D721Med (cell line): ENCODE data around the gene PSMC1.
"Not testable (repeated sequence)": the region's sequence is repeated elsewhere in the genome, so short reads cannot be mapped to it uniquely, and the experiment has no call there.

ENCODE experiments used
- DNase-seq: peaks from one replicate; pipeline ENCODE4 v3.0.0; 2011; ENCODE audit warnings: low spot score; ENCODE audit not compliant: insufficient read length
- FAIRE-seq: peaks from 2 replicates; lab custom pipeline; 2011; peaks lifted over from hg19 to GRCh38; lab: Jason Lieb, UNC
- TF ChIP-seq, protein P1 (sequence below): IDR thresholded peaks from 2 replicates; pipeline ENCODE4 v1.5.1; 2012; ENCODE audit warnings: mild to moderate bottlenecking, control low read depth; ENCODE audit not compliant: insufficient read depth; ENCODE audit errors: missing control alignments

PSMC1 gene

DNA sequence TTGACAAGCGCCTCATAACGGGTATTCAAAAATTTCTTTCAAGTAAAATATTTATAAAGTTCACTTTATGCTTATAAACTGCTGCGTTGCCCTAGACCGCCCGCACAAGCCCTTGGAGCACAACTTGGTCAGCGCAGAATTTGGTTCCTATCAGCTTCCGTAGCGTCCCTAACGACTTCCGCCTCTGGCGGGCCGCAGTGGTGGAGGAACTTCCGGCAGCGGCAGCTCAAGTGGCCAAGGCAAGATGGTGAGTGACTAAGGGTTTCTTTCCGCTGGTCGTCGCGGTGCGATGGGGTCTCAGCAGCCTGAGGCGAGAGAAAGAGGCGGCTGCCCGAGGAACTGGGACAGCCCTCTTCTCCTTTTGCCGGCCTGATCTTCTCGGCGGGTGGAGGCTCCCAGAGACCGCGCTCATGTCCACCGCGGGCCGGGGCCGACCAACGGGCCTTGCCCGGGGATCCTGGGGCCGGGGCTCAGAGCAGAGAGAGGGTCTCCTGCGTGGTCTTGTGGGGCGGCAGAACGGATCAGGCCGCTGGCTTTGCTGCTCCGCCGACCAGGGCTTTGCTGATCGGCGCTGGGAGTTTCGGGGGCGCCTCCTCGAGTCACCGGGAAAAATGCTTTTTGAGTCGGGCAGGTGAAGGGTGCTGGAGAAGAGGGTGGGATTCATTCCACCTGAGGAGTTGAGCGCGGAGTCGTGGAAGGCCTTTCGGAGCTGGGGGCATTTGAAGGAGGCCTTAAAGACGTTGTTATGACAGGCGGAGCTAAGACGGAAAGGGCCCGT, at the start of gene PSMC1:
TSS of gene PSMC1 (plus strand) at position 200 of the 778 bp plus-strand sequence. CDS start at position 245, 45 bp downstream.
- FAIRE-seq (no peak), DNase-seq (peak; percentile 65)
- TF ChIP-seq, protein P1, sequence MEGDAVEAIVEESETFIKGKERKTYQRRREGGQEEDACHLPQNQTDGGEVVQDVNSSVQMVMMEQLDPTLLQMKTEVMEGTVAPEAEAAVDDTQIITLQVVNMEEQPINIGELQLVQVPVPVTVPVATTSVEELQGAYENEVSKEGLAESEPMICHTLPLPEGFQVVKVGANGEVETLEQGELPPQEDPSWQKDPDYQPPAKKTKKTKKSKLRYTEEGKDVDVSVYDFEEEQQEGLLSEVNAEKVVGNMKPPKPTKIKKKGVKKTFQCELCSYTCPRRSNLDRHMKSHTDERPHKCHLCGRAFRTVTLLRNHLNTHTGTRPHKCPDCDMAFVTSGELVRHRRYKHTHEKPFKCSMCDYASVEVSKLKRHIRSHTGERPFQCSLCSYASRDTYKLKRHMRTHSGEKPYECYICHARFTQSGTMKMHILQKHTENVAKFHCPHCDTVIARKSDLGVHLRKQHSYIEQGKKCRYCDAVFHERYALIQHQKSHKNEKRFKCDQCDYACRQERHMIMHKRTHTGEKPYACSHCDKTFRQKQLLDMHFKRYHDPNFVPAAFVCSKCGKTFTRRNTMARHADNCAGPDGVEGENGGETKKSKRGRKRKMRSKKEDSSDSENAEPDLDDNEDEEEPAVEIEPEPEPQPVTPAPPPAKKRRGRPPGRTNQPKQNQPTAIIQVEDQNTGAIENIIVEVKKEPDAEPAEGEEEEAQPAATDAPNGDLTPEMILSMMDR, result no peak

- TF ChIP-seq, protein P1, result no peak
- FAIRE-seq (no peak), DNase-seq (no peak)
Observed at GRCh38 chr14:90213099-90213748, 43.1 kb upstream of the PSMC1 start.

DNA sequence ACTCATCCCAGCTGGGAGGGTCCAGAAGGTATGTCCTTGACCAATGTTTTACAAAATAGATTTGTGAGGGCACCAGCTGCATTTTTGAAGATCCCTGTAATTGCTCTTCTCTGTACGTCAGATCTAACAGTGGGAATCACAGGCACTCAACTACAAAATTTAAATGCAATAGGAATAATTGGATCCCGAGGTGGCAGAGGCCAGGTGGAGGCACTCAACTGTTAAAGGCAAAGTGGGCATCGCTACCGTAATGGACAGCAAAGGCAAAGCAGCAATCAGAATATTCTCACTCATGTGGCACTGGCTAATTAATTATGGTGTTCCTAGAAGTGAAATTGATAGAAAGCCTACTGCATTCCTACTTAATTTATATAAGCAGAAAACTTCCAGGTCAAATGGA, 27.9 kb upstream of the PSMC1 start:
- TF ChIP-seq, protein P1, result no peak
- FAIRE-seq, result no peak
- DNase-seq, result no peak

DNA sequence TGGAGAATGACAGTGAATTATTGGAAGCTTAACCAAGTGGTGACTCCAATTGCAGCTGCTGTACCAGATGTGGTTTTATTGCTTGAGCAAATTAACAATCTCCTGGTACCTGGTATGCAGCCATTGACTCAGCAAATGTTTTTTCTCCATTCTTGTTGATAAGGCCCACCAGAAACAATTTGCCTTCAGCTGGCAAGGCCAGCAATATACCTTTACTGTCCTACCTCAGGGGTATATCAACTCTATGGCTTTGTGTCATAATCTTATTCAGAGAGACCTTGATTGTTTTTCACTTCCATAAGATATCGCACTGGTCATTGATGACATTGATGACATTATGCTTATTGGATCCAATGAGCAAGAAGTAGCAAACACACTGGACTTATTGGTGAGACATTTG, 26.4 kb upstream of the PSMC1 start:
- not testable (repeated sequence) for DNase-seq, FAIRE-seq

DNA sequence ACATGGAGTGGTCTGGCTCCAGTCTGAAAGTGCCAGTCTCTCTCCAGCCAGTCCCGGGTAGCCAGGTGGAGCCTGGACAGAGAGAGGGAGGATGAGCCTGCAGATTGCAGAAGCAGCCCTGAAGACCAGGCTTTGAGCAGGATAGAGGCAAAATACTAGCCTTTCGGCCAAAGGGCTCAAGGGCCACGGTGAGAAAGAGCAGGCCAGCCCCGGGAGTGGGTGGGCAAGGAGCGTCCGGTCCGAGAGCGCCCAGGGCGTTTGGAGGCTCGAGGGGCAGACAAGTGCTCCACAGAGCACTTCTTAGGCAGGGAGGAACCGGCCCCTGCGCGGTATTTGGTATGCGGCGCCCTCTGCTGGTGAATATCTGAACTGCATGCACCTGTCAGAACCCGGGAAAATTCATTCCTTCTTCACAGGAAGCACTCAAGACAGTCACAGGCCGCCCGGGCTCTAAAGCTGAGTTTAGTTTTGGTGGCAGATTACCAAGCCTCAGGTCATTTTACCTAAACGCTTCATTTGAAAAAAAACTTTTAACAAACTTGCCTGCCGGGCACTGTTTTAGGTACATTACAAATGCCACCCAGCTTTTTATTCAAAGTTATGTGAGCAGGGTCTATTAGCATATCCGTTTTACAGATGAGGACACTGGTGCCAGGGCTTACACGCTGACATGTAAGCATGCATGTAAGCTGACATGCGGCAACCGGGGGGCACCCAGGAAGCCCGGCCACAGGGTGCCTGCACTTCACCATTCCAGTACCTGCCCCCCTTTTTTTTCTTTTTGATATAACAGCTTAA, 21.0 kb upstream of the PSMC1 start:
- no peak for FAIRE-seq
- TF ChIP-seq, protein P1, result peak; percentile 82

GRCh38 chr14:90239139-90239538, 17.2 kb upstream of the PSMC1 start:
- DNase-seq (no peak), FAIRE-seq (no peak)
- TF ChIP-seq, protein P1, result no peak

More for the DNA sequence above, 21.0 kb upstream of the PSMC1 start:
- peak; percentile 64 for DNase-seq

DNA sequence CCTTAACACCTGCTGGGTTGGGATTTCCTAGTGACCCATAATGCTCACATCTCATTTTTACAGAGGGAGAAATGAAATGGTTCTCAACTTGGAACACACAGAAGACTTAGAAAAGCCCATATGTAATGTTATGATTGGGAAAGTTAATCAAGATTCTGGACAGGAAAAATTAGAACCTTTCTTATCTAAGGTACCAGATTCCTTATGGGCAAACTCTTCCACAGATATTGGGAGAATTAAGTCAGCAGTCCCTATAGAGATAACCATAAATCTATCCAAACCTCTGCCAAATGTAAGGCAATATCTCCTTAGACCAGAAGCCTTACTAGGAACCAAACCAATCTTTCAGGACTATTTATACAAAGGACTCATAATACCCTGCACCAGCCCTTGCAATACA, 13.9 kb upstream of the PSMC1 start:
- FAIRE-seq (no peak), DNase-seq (no peak)
- TF ChIP-seq, protein P1, result no peak
